ENCODE data around the gene KCNQ4. TPM values are rescaled to one million over a fixed set of nuclear protein-coding genes. Genes with fewer than 3 reads are reported as not detected.

The KCNQ4 gene
- total RNA-seq, 4 donors from 2014 or later, result 1.1 to 3.8 (median 1.5) TPM

GRCh38 chr1:40887012-40887378 is 103.4 kb downstream of the KCNQ4 start:
- 50% methylated on average over 1 of the region's 1 CpG for WGBS
- DNase-seq (ENCODE audit: low spot score in 2 of 2), result no peak

DNA sequence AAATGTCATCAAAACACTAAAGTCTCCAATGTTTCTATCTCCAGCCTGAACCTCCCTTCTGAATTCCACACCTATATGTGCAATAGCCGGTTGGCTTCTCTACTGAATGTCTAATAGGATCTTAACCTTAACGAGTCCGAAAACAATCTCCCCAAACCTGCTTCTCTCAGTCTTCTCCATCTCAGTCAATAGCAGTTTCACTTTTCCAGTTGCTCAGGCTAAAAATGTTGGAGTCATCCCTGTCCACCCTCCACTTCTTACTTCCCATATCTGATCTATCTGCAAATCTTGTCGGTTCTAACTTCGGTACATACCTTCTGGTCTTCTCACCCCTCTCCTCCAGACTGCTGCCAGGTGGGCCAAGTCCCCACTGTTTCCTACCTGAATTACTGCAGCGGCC is 104.1 kb downstream of the KCNQ4 start:
- 67% methylated on average over 6 of the region's 6 CpGs for WGBS
- Histone ChIP-seq H3K27me3 (peaks cover 15% of the 10 kb centered on the region), H3K4me1 (peaks cover 25% of the 10 kb centered on the region), H3K36me3 (no peaks in the 10 kb centered on the region), H3K27ac (no peak overlapping the region), H3K4me3 (no peak overlapping the region), H3K9me3 (no peaks in the 10 kb centered on the region)
- no peak for DNase-seq (ENCODE audit: low spot score in 2 of 2)
- TF ChIP-seq, protein P1, sequence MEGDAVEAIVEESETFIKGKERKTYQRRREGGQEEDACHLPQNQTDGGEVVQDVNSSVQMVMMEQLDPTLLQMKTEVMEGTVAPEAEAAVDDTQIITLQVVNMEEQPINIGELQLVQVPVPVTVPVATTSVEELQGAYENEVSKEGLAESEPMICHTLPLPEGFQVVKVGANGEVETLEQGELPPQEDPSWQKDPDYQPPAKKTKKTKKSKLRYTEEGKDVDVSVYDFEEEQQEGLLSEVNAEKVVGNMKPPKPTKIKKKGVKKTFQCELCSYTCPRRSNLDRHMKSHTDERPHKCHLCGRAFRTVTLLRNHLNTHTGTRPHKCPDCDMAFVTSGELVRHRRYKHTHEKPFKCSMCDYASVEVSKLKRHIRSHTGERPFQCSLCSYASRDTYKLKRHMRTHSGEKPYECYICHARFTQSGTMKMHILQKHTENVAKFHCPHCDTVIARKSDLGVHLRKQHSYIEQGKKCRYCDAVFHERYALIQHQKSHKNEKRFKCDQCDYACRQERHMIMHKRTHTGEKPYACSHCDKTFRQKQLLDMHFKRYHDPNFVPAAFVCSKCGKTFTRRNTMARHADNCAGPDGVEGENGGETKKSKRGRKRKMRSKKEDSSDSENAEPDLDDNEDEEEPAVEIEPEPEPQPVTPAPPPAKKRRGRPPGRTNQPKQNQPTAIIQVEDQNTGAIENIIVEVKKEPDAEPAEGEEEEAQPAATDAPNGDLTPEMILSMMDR (IDR thresholded peaks at IDR 0.05), result no peak
- TF ChIP-seq EP300 (IDR thresholded peaks at IDR 0.05) (no peak), POLR2A (IDR thresholded peaks at IDR 0.05) (no peak), POLR2AphosphoS5 (IDR thresholded peaks at IDR 0.05) (no peak)

More at GRCh38 chr1:40887012-40887378, 103.4 kb downstream of the KCNQ4 start:
- H3K4me1 ChIP-seq, result peaks cover 25% of the 10 kb centered on the region
- peaks cover 15% of the 10 kb centered on the region for H3K27me3 ChIP-seq
- H3K4me3 ChIP-seq, result no peak overlapping the region
- no peaks in the 10 kb centered on the region for H3K36me3 ChIP-seq
- no peaks in the 10 kb centered on the region for H3K9me3 ChIP-seq
- no peak overlapping the region for H3K27ac ChIP-seq
- TF ChIP-seq POLR2AphosphoS5 (IDR thresholded peaks at IDR 0.05), result no peak
- no peak for TF ChIP-seq POLR2A (IDR thresholded peaks at IDR 0.05)
- no peak for TF ChIP-seq EP300 (IDR thresholded peaks at IDR 0.05)

Other genes with a start within 250 kb of the KCNQ4 start
- gene RIMS3, start 118.1 kb upstream of the KCNQ4 start, total RNA-seq, result 1 to 10 TPM; 2.8 to 8.2 (median 4.8) TPM
- 100 to 1,000 TPM in 1 of 4 donors, 10 to 100 TPM in 3; 62.9 to 111 (median 83.5) TPM for gene NFYC, start 92.1 kb upstream of the KCNQ4 start, total RNA-seq
- 10 to 100 TPM; 52.6 to 90.4 (median 58.4) TPM for gene CITED4, start 78.6 kb downstream of the KCNQ4 start, total RNA-seq
- gene CTPS1, start 195.9 kb downstream of the KCNQ4 start, total RNA-seq, result 10 to 100 TPM; 15.9 to 23.6 (median 20.0) TPM
- under 1 TPM in 3 of 4 donors, not detected in 1; 0.42 to 0.97 (median 0.60) TPM for gene SLFNL1, start 237.9 kb downstream of the KCNQ4 start, total RNA-seq